BLaER1 treated with 17β-estradiol and CSF1 and Interleukin-3, amounts not matched to agents 10 nM and 100 nM (cell line): ENCODE measurements around the gene RPL23.
A peak's percentile ranks its signal among the peaks of the same experiment; 100 is the strongest.

Source experiments
- H3K27ac ChIP-seq, 11 experiments: shearing (Covaris generic); formaldehyde crosslinking; 2 replicates each; pipeline ENCODE4 v1.8.1; 2022
- H3K27me3 ChIP-seq, 11 experiments: shearing (Covaris generic); formaldehyde crosslinking; 2 replicates each; pipeline ENCODE4 v1.8.1; 2022
- H3K36me3 ChIP-seq, 11 experiments: shearing (Covaris generic); formaldehyde crosslinking; 2 replicates each; pipeline ENCODE4 v1.8.1; 2022
- H3K4me1 ChIP-seq, 10 experiments: shearing (Covaris generic); formaldehyde crosslinking; 2 replicates each; pipeline ENCODE4 v1.8.1; 2022
- H3K4me2 ChIP-seq, 11 experiments: shearing (Covaris generic); formaldehyde crosslinking; 2 replicates each; pipeline ENCODE4 v1.8.1; 2022
- H3K4me3 ChIP-seq, 10 experiments: shearing (Covaris generic); formaldehyde crosslinking; 2 replicates each; pipeline ENCODE4 v1.8.1; 2022
- H3K9ac ChIP-seq, 11 experiments: shearing (Covaris generic); formaldehyde crosslinking; 2 replicates each; pipeline ENCODE4 v1.8.1; 2022
- H3K9me3 ChIP-seq, 11 experiments: shearing (Covaris generic); formaldehyde crosslinking; replicated peaks in 1 of 11; 2 replicates each; pipeline ENCODE4 v1.8.1; 2022
- H4K20me1 ChIP-seq, 11 experiments: shearing (Covaris generic); formaldehyde crosslinking; 2 replicates each; pipeline ENCODE4 v1.8.1; 2022
- Cebpa-rat ChIP-seq, 11 experiments: shearing (Covaris generic); IDR thresholded peaks; 2 replicates each; pipeline ENCODE4 v1.8.1; 2022

The RPL23 gene

GRCh38 chr17:38853292-38854219 is at the start of gene RPL23:
Gene RPL23 (minus strand): TSS chr17:38853721. CDS start chr17:38853710, 11 bp downstream.
- peak in 10 of 11 experiments; percentile 50 to 95 (median 79); a peak in 16 of 22 replicates for TF ChIP-seq Cebpa-rat (IDR thresholded peaks at IDR 0.05)
- Histone ChIP-seq H3K27ac (peak within 1 kb of the TSS; percentile 86 to 98 (median 92)), H3K4me1 (peaks cover 31 to 56% (median 43%) of the 10 kb centered on the region in 10 experiments), H3K9me3 (no peaks in the 10 kb centered on the region; a peak in 2 of 22 replicates), H3K36me3 (peaks cover 43 to 46% (median 45%) of the 10 kb centered on the region in 11 experiments), H3K4me3 (peak within 1 kb of the TSS; percentile 71 to 95 (median 91)), H3K4me2 (peak within 1 kb of the TSS; percentile 92 to 99 (median 96)), H3K9ac (peak within 1 kb of the TSS; percentile 87 to 99 (median 94)), H3K27me3 (no peaks in the 10 kb centered on the region), H4K20me1 (peaks cover 44 to 48% (median 45%) of the 10 kb centered on the region in 11 experiments)

- H4K20me1 ChIP-seq = peaks cover 0 to 61% (median 0%) of the 10 kb centered on the region in 11 experiments; a peak in 6 of 22 replicates
- peak overlapping the region; percentile 18 to 90 (median 83); a peak in 19 of 22 replicates for H3K9ac ChIP-seq
- no peaks in the 10 kb centered on the region for H3K27me3 ChIP-seq
- peak overlapping the region; percentile 90 to 99 (median 95) for H3K4me2 ChIP-seq
- H3K27ac ChIP-seq = peak overlapping the region in 10 of 11 experiments; percentile 73 to 99 (median 96); a peak in 21 of 22 replicates
- H3K4me3 ChIP-seq = peak overlapping the region in 6 of 10 experiments; percentile 6 to 60 (median 24); a peak in 9 of 20 replicates
- TF ChIP-seq Cebpa-rat (IDR thresholded peaks at IDR 0.05) = peak; percentile 72 to 99 (median 97); a peak in 20 of 22 replicates
- H3K4me1 ChIP-seq = peaks cover 77 to 92% (median 86%) of the 10 kb centered on the region in 10 experiments
- H3K9me3 ChIP-seq = peaks cover 0 to 11% (median 6%) of the 10 kb centered on the region in 11 experiments; a peak in 7 of 22 replicates
- H3K36me3 ChIP-seq = peaks cover 27 to 78% (median 66%) of the 10 kb centered on the region in 11 experiments
Observed at GRCh38 chr17:38900978-38901656, 47.6 kb upstream of the RPL23 start.

GRCh38 chr17:38899421-38899820 is 45.9 kb upstream of the RPL23 start:
- H3K4me3 ChIP-seq = peak overlapping the region in 9 of 10 experiments; percentile 22 to 60 (median 43); a peak in 12 of 20 replicates
- H3K9ac ChIP-seq = peak overlapping the region; percentile 71 to 90 (median 83); a peak in 21 of 22 replicates
- H3K9me3 ChIP-seq = peaks cover 0 to 6% (median under 1%) of the 10 kb centered on the region in 11 experiments; a peak in 6 of 22 replicates
- H3K4me2 ChIP-seq = peak overlapping the region; percentile 90 to 99 (median 95)
- H3K27ac ChIP-seq = peak overlapping the region; percentile 73 to 99 (median 94)
- H3K27me3 ChIP-seq = no peaks in the 10 kb centered on the region
- no peak for TF ChIP-seq Cebpa-rat (IDR thresholded peaks at IDR 0.05)
- H4K20me1 ChIP-seq = peaks cover 0 to 48% (median 0%) of the 10 kb centered on the region in 11 experiments; a peak in 3 of 22 replicates
- peaks cover 20 to 84% (median 65%) of the 10 kb centered on the region in 11 experiments for H3K36me3 ChIP-seq
- peaks cover 71 to 98% (median 91%) of the 10 kb centered on the region in 10 experiments for H3K4me1 ChIP-seq

GRCh38 chr17:38898812-38899348 is 45.4 kb upstream of the RPL23 start:
- peaks cover 15 to 82% (median 65%) of the 10 kb centered on the region in 11 experiments for H3K36me3 ChIP-seq
- H3K9ac ChIP-seq = peak overlapping the region; percentile 71 to 90 (median 83)
- H3K27ac ChIP-seq = peak overlapping the region; percentile 73 to 99 (median 94)
- H3K9me3 ChIP-seq = 0 out of 22 replicates have a peak, but pooled peaks cover 0 to under 1% (median 0%) of the 10 kb centered on the region in 11 experiments
- TF ChIP-seq Cebpa-rat (IDR thresholded peaks at IDR 0.05) = peak in 2 of 11 experiments; percentile 9 to 32; a peak in 1 of 22 replicates
- H3K4me2 ChIP-seq = peak overlapping the region; percentile 90 to 99 (median 95)
- no peaks in the 10 kb centered on the region for H3K27me3 ChIP-seq
- H3K4me3 ChIP-seq = peak overlapping the region in 9 of 10 experiments; percentile 22 to 59 (median 43); a peak in 15 of 20 replicates
- H3K4me1 ChIP-seq = peaks cover 76 to 100% (median 96%) of the 10 kb centered on the region in 10 experiments
- H4K20me1 ChIP-seq = peaks cover 0 to 48% (median 0%) of the 10 kb centered on the region in 11 experiments; a peak in 5 of 22 replicates

GRCh38 chr17:38898291-38898679 is 44.8 kb upstream of the RPL23 start:
- no peak for TF ChIP-seq Cebpa-rat (IDR thresholded peaks at IDR 0.05)
- H3K27me3 ChIP-seq = no peaks in the 10 kb centered on the region
- H3K9ac ChIP-seq = peak overlapping the region; percentile 71 to 90 (median 83)
- H4K20me1 ChIP-seq = peaks cover 0 to 48% (median 0%) of the 10 kb centered on the region in 11 experiments; a peak in 7 of 22 replicates
- H3K4me3 ChIP-seq = peak overlapping the region in 9 of 10 experiments; percentile 22 to 59 (median 43); a peak in 16 of 20 replicates
- peak overlapping the region; percentile 73 to 99 (median 94) for H3K27ac ChIP-seq
- H3K4me2 ChIP-seq = peak overlapping the region; percentile 90 to 99 (median 95)
- peaks cover 82 to 100% (median 100%) of the 10 kb centered on the region in 10 experiments for H3K4me1 ChIP-seq
- peaks cover 9 to 76% (median 59%) of the 10 kb centered on the region in 11 experiments for H3K36me3 ChIP-seq
- no peaks in the 10 kb centered on the region for H3K9me3 ChIP-seq

GRCh38 chr17:38897671-38898290 is 44.3 kb upstream of the RPL23 start:
- peaks cover 4 to 75% (median 59%) of the 10 kb centered on the region in 11 experiments; a peak in 20 of 22 replicates for H3K36me3 ChIP-seq
- H3K4me2 ChIP-seq = peak overlapping the region; percentile 90 to 99 (median 95)
- H4K20me1 ChIP-seq = peaks cover 0 to 48% (median 0%) of the 10 kb centered on the region in 11 experiments; a peak in 8 of 22 replicates
- no peaks in the 10 kb centered on the region for H3K27me3 ChIP-seq
- H3K4me3 ChIP-seq = peak overlapping the region in 8 of 10 experiments; percentile 22 to 59 (median 46); a peak in 14 of 20 replicates
- no peak for TF ChIP-seq Cebpa-rat (IDR thresholded peaks at IDR 0.05)
- H3K4me1 ChIP-seq = peaks cover 87 to 100% (median 100%) of the 10 kb centered on the region in 10 experiments
- H3K9ac ChIP-seq = peak overlapping the region; percentile 71 to 90 (median 83)
- H3K27ac ChIP-seq = peak overlapping the region; percentile 73 to 99 (median 94)
- no peaks in the 10 kb centered on the region for H3K9me3 ChIP-seq

- Histone ChIP-seq H3K4me1 (peaks cover 87 to 100% (median 100%) of the 10 kb centered on the region in 10 experiments), H3K9me3 (no peaks in the 10 kb centered on the region), H3K36me3 (peaks cover 9 to 76% (median 60%) of the 10 kb centered on the region in 11 experiments; a peak in 20 of 22 replicates), H3K27me3 (no peaks in the 10 kb centered on the region), H3K4me3 (peak overlapping the region in 1 of 10 experiments; percentile 49; a peak in 2 of 20 replicates), H4K20me1 (peaks cover 0 to 52% (median 0%) of the 10 kb centered on the region in 11 experiments; a peak in 8 of 22 replicates), H3K9ac (peak overlapping the region; percentile 71 to 90 (median 83); a peak in 21 of 22 replicates), H3K27ac (peak overlapping the region; percentile 73 to 99 (median 94); a peak in 21 of 22 replicates), H3K4me2 (peak overlapping the region; percentile 90 to 99 (median 95))
- no peak for TF ChIP-seq Cebpa-rat (IDR thresholded peaks at IDR 0.05)
Observed at GRCh38 chr17:38897176-38897575, 43.7 kb upstream of the RPL23 start.
